Activated CD8-positive, alpha-beta memory T cell treated with anti-CD3 and anti-CD28 coated beads for 48 hours (primary cell): ENCODE data around the gene CARHSP1.
"Not testable (repeated sequence)": the region's sequence is repeated elsewhere in the genome, so short reads cannot be mapped to it uniquely, and the experiment has no call there.

ENCODE experiments used
- DNase-seq, 3 experiments: peaks; one replicate each; pipeline ENCODE4 v3.0.0-alpha.2; 2020; ENCODE audit warnings: low read depth in 2 of 3, low spot score in 2 of 3

Gene CARHSP1

GRCh38 chr16:8872967-8873865 is 4.4 kb upstream of the CARHSP1 start:
- no peak for DNase-seq

- DNase-seq: no peak
Observed at GRCh38 chr16:8872071-8872470, 3.3 kb upstream of the CARHSP1 start.

- DNase-seq: not testable (repeated sequence)
Observed at GRCh38 chr16:8869988-8870241, 1.1 kb upstream of the CARHSP1 start.

GRCh38 chr16:8869212-8869987 is 594 bp upstream of the CARHSP1 start:
- DNase-seq: no peak

GRCh38 chr16:8867932-8868415 is 832 bp downstream of the CARHSP1 start:
- DNase-seq: no peak

- DNase-seq: no peak
Observed at GRCh38 chr16:8867216-8867931, 1.4 kb downstream of the CARHSP1 start.

GRCh38 chr16:8866884-8867215 is 2.0 kb downstream of the CARHSP1 start:
- DNase-seq: no peak

- DNase-seq: no peak
Observed at GRCh38 chr16:8866118-8866883, 2.5 kb downstream of the CARHSP1 start.

GRCh38 chr16:8865145-8865882 is 3.5 kb downstream of the CARHSP1 start:
- DNase-seq: no peak

GRCh38 chr16:8864480-8865110 is 4.2 kb downstream of the CARHSP1 start:
- DNase-seq: no peak

GRCh38 chr16:8863594-8864424 is 5.0 kb downstream of the CARHSP1 start:
- DNase-seq: no peak

GRCh38 chr16:8862309-8863130 is 6.3 kb downstream of the CARHSP1 start:
- DNase-seq: no peak

GRCh38 chr16:8861563-8862308 is 7.1 kb downstream of the CARHSP1 start:
- no peak for DNase-seq

GRCh38 chr16:8859913-8860881 is 8.6 kb downstream of the CARHSP1 start:
- DNase-seq: no peak

GRCh38 chr16:8858994-8859912 is 9.6 kb downstream of the CARHSP1 start:
- no peak for DNase-seq
